Kidney glomerular epithelial cell (primary cell): Measurements from ENCODE around the gene PRKG1.
A peak's percentile ranks its signal among the peaks of the same experiment; 100 is the strongest.
"Not testable (repeated sequence)": the region's sequence is repeated elsewhere in the genome, so short reads cannot be mapped to it uniquely, and the experiment has no call there.

ENCODE experiments used
- DNase-seq: peaks from one replicate; lab custom pipeline; 2025; lab: John Stamatoyannopoulos, UW

PRKG1 gene

DNA sequence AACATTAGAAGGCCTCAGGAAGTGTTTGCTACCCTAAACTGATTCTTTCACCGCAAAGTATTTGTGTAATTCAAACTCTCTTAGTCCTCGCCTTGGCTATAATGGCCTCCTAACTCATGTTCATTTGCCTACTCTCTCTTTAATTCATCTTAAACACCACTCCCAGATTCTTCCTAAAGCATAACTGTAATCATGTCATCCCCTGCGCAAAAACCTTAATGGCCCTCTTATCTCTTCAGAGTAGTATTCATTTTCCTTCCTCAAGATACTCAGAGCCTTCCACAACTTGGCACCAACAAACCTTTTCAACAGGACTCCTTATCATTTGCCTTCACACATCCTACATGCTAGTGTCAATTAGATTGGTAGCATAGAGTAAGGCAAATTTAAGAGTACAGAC lies 582.2 kb downstream of the PRKG1 start:
- DNase-seq: no peak

DNA sequence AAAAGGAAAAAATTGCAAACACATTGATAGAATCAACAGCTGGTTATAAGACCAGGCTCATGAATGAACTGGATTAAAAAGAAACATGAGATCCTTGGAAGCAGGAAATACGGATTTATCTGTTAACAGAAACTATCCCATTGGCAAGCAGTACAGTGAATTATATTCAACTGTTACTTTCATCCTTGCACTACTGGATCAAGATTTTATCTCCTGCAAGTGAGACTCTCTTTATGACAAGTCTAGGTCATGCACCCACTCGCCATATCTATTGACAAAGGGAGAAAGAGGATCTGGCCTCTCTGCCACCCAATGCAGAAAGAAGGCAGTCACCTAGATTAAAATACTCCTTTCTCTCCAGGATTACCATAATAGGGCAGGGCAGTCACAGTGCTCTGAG lies 583.7 kb downstream of the PRKG1 start:
- no peak for DNase-seq

GRCh38 chr10:51659344-51659743 lies 585.1 kb downstream of the PRKG1 start:
- DNase-seq: no peak

- no peak for DNase-seq
Observed at GRCh38 chr10:51663086-51663485, 588.8 kb downstream of the PRKG1 start.

- no peak for DNase-seq
Observed at GRCh38 chr10:51666456-51666855, 592.2 kb downstream of the PRKG1 start.

DNA sequence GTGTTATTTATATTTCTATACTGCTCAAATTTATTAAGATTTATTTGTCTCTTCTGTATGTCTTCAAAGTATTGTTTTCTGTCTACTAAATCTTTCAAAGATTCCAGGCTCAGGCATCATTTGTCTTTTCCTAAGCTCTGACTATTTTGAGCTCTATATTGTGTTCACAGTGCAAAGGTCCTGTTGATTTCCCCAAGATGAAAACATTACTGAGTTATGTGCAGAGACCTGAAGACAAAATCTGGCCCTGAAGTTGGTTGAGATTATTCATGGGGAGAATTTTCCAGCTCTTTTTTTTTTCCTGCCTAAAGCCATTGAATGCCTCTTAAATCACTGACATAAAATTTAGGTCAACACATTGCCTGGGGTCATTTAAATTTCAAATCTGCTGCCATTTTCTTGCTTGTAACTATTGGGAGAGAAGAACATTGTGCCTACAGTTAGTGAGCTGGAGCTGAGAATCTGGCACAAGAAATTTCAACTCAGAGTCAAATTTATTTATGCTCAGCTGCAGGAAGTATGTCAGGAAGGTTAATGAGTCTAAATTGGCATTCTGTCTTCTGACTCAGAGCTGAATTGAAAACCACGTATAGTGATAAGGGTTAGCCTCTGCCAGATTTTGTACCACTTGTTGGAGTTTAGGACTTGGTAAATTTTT lies 593.5 kb downstream of the PRKG1 start:
- DNase-seq: peak; percentile 7

- no peak for DNase-seq
Observed at GRCh38 chr10:51668336-51668689, 594.0 kb downstream of the PRKG1 start.

DNA sequence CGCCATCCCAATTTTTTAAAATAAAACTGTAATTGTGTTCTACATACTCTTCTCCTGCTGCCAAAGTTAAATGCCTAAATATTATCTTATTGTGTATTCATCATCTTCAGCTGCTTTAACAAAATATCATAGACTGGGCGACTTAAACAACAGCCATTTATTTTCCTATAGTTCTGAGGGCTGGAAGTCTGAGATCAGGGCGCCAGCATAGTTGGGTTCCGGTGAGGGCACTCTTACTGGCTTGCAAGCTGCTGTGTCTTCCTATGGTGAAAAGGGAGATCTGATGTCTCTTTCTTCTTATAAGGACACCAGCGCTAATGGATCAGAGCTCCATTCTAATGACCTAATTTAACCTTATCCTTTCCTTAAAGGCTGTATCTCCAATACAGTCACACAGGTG lies 594.8 kb downstream of the PRKG1 start:
- DNase-seq: no peak

- DNase-seq: no peak
Observed at GRCh38 chr10:51672039-51672535, 597.8 kb downstream of the PRKG1 start.

DNA sequence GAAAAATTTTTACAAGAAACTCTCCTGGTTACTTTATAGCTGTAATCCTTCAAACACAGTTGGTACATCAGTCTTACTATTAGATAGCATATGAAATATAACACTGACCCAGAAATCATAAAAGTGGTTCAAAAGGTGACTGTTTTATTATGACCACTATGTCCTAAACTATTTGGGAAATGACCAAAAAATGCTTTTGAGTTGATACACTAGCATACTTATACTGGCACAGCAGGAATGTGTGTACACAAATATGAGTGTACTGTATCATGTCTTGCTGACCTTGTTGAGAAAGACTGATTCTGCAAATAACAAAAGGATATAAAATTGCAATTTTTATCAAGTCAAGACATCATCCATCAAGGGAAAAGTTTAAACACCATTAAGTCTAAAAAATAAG lies 600.8 kb downstream of the PRKG1 start:
- DNase-seq: no peak

GRCh38 chr10:51679841-51680240 lies 605.6 kb downstream of the PRKG1 start:
- DNase-seq: no peak

GRCh38 chr10:51683031-51683691 lies 608.9 kb downstream of the PRKG1 start:
- DNase-seq: no peak

GRCh38 chr10:51685768-51686167 lies 611.5 kb downstream of the PRKG1 start:
- DNase-seq: no peak

- DNase-seq: no peak
Observed at GRCh38 chr10:51687296-51687695, 613.0 kb downstream of the PRKG1 start.

DNA sequence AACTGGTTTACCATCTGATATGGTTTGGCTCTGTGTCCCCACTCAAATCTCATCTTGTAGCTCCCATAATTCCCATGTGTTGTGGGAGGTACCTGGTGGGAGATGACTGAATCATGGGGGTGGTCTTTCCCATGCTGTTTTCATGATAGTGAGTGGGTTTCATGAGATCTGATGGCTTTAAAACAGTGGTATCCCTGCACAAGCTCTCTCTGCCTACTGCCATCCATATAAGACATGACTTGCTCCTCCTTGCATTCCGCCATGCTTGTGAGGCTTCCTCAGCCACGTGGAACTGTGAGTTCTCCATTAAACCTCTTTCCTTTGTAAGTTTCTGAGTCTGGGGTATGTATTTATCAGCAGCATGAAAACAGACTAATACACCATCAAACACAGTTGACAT lies 614.5 kb downstream of the PRKG1 start:
- DNase-seq: not testable (repeated sequence)

- DNase-seq: no peak
Observed at GRCh38 chr10:51689536-51689935, 615.2 kb downstream of the PRKG1 start.

DNA sequence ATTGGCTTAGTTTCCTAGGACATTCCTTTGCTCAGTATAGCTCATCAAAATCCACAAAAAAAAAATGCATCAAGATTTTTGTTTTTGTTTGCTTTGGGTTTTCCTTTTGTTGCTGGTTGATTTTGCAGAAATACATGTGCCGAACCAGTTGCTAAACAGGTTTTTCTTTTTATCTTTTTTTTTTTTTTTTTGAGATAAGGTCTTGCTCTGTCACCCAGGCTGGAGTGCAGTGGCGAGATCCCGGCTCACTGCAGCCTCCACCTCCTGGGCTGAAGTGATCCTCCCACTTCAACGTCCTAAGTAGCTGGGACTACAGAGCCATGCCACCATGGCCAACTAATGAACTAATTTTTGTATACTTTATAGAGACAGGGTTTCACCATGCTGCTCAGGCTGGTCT lies 616.8 kb downstream of the PRKG1 start:
- DNase-seq: no peak

DNA sequence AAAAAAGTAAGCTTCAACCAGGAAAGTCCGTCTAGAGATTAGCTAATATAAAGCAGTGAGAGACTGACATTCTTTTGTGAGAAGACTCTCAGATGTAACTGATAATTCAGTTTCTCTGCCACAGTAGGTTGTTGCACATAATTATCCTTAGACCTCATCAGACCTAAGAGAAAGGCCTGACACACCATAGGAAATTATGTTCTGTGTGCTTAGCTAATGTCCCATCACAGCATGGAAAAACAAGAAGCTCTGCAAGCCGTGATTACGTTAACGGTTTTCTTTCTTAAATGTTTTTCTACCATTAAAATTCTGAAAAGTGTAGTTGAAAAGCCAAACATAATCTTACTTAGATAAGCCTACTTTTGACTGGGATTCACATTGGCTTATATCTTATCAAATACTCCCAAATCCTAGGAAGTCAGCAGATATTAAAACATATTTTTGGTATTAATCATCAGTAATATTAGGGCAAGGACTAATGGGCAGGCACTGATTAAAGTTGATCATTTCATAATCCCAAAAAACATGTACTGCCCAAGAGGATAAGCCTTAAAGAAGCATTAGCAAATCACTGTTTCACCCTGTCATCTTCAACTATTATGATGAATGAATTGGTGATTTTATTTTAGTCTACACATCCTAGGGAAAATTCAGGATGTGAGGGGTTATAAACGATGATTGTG lies 619.9 kb downstream of the PRKG1 start:
- no peak for DNase-seq

DNA sequence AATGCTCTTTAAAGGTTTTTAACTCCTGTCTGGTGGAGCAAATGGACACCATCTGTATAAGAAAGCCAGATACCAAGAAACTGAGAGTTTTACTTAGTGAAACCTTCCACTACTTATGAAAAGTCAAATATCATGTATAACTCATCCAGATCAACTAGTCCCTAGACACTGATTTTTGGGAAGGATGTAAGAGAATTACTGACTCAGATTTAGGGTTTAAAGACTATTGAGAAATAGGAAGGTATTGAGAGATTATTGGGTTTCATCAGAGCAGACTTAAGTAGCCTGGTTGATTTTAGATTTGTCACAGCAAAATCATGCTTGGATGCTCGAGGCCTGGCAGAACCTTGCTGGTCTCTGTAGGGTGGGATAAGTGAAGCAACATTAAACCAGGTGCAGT lies 622.0 kb downstream of the PRKG1 start:
- no peak for DNase-seq

GRCh38 chr10:51698473-51699063 lies 624.3 kb downstream of the PRKG1 start:
- no peak for DNase-seq

DNA sequence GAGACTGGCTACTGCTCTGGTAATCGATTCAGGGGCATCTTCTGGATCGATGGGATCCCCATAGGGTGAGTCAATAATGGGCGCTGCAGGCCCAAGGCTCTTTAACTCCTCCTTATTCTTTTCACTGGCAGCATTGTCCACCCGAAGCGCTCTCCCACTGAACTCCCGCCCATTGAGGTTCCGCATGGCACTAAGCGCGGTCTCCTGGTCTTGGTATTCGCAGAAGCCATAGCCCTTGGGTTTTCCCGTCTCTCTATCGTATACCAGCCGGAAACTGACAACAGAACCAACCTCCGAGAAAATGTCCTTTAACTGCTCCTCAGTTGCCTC lies 624.8 kb downstream of the PRKG1 start:
- DNase-seq: peak; percentile 52

DNA sequence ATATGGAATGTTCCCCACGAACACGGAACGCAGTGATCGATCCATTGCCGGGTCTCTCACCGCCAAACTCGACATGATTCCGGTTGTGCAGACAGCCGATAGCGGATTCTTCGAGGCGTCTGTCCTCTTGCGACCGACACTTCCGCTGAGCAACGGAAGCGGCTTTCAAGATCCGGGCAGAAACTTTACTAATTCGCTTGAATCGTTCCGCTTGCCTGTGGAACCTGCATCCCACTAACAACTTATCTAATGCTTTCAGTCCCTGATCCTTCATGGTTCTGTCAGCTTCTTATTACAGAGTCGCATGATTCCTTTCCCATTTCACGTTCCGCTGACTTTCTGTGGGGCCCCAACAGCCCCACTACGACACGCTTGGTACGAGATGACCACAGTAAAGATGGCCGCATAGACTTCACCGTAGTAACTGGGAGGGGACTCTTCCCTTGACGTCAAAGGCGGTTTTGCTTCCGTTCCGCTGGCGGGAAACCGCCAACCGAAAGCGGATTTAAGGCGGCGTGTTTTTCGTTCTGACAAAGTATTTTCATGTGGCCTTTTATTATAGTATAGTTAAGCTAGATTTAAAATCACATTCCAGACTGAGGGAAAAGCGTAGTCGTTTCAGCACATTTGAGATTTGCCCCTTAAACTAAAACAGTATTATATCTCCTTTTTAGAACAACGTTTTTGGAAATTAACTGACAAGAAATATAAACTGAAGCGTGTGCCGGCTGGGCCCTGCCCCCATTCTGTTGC lies 625.4 kb downstream of the PRKG1 start, which contains the start of gene CSTF2T:
CSTF2T (minus strand) TSS at position 121 of the 753 bp plus-strand sequence; CDS start at position 75, 46 bp downstream.
- peak; percentile 92 for DNase-seq
